HG03060 (cell line): ENCODE measurements around the gene RBFOX2.
"Not testable (repeated sequence)": the region's sequence is repeated elsewhere in the genome, so short reads cannot be mapped to it uniquely, and the experiment has no call there.

ENCODE experiments used
- ATAC-seq: cut with Tn5 transposase; IDR thresholded peaks from one replicate; pipeline ENCODE4 v1.9.1; 2021; ENCODE audit warnings: low read depth, moderate number of reproducible peaks; ENCODE audit not compliant: unreplicated experiment

The RBFOX2 gene

GRCh38 chr22:36028646-36029405, at the start of gene RBFOX2:
Gene RBFOX2, minus strand, starts transcription at chr22:36028824. Its CDS starts 399 bp downstream, at chr22:36028425.
- ATAC-seq = no peak

- ATAC-seq = no peak
Observed at GRCh38 chr22:36077271-36077670, 48.6 kb upstream of the RBFOX2 start.

GRCh38 chr22:36075724-36076123, 47.1 kb upstream of the RBFOX2 start:
- no peak for ATAC-seq

GRCh38 chr22:36075230-36075629, 46.6 kb upstream of the RBFOX2 start:
- ATAC-seq = no peak

GRCh38 chr22:36073476-36073875, 44.9 kb upstream of the RBFOX2 start:
- no peak for ATAC-seq

- ATAC-seq = not testable (repeated sequence)
Observed at GRCh38 chr22:36070645-36071044, 42.0 kb upstream of the RBFOX2 start.

GRCh38 chr22:36069368-36069767, 40.7 kb upstream of the RBFOX2 start:
- no peak for ATAC-seq

GRCh38 chr22:36068776-36069344, 40.2 kb upstream of the RBFOX2 start:
- no peak for ATAC-seq

- ATAC-seq = no peak
Observed at GRCh38 chr22:36067235-36067558, 38.6 kb upstream of the RBFOX2 start.

- ATAC-seq = no peak
Observed at GRCh38 chr22:36065775-36066544, 37.3 kb upstream of the RBFOX2 start.

- no peak for ATAC-seq
Observed at GRCh38 chr22:36065462-36065774, 36.8 kb upstream of the RBFOX2 start.

- ATAC-seq = no peak
Observed at GRCh38 chr22:36064358-36064757, 35.7 kb upstream of the RBFOX2 start.

GRCh38 chr22:36056980-36057379, 28.4 kb upstream of the RBFOX2 start:
- no peak for ATAC-seq

GRCh38 chr22:36055376-36056295, 27.0 kb upstream of the RBFOX2 start:
- ATAC-seq = no peak

- ATAC-seq = not testable (repeated sequence)
Observed at GRCh38 chr22:36054446-36054845, 25.8 kb upstream of the RBFOX2 start.

- no peak for ATAC-seq
Observed at GRCh38 chr22:36053242-36054147, 24.9 kb upstream of the RBFOX2 start.

GRCh38 chr22:36052505-36052941, 23.9 kb upstream of the RBFOX2 start:
- ATAC-seq = no peak

- ATAC-seq = no peak
Observed at GRCh38 chr22:36049678-36049997, 21.0 kb upstream of the RBFOX2 start.

- ATAC-seq = no peak
Observed at GRCh38 chr22:36048911-36049677, 20.5 kb upstream of the RBFOX2 start.
